ENCODE results near the gene XPR1. TPM values are rescaled to one million over a fixed set of nuclear protein-coding genes. Genes with fewer than 3 reads are reported as not detected.

Gene XPR1
- total and polyA plus RNA-seq, 10 of the 15 experiments (the other 5 are each of a cell fraction or from before 2014, with no cell fraction given), result 1.1 to 33.9 (median 11.3) TPM

GRCh38 chr1:180603223-180603849, 28.5 kb upstream of the XPR1 start:
- no peak overlapping the region for H3K27ac ChIP-seq (ENCODE audit: control insufficient read depth, insufficient read depth)
- no peaks in the 10 kb centered on the region for H4K20me1 ChIP-seq (ENCODE audit: control insufficient read depth, insufficient read depth)
- ChIA-PET RAD21 (ENCODE audit: unreplicated experiment) (no interaction called here), SMC1A (ENCODE audit: uncharacterized antibody, unreplicated experiment) (no interaction called here), POLR2A (no interaction called here), CTCF (no interaction called here)
- no peak overlapping the region for H3K9ac ChIP-seq (ENCODE audit: control insufficient read depth, insufficient read depth, low read length)
- no TSS peak for BruUV-seq (replicated peaks)
- no peaks in the 10 kb centered on the region for H3K9me3 ChIP-seq (replicated peaks; ENCODE audit: control insufficient read depth, insufficient read depth, low read length)
- TF ChIP-seq STAT1 (conservative IDR thresholded peaks at IDR 0.05) (no peak), DPF2 (IDR thresholded peaks at IDR 0.05) (no peak), NFIC (IDR thresholded peaks at IDR 0.05; ENCODE audit: low read depth, low read length) (no peak)
- H3K36me3 ChIP-seq (ENCODE audit: control insufficient read depth in 2 of 2, insufficient read depth in 2 of 2, low read length in 1 of 2), result no peaks in the 10 kb centered on the region
- H2AFZ ChIP-seq (ENCODE audit: control insufficient read depth, low read depth, low read length), result no peak overlapping the region
- H3K27me3 ChIP-seq (replicated peaks in 1 of 2; ENCODE audit: control insufficient read depth in 2 of 2, insufficient read depth in 2 of 2, low read length in 1 of 2), result no peaks in the 10 kb centered on the region
- no peak overlapping the region for H3K4me3 ChIP-seq
- no peaks in the 10 kb centered on the region for H3K4me1 ChIP-seq (ENCODE audit: control insufficient read depth, insufficient read depth, low read length)
- WGBS (ENCODE audit: insufficient coverage, insufficient replicate concordance, low lambda C conversion rate, missing lambda C conversion rate), result 52% methylated on average over 6 of the region's 6 CpGs
- no peak for DNase-seq (ENCODE audit: low read depth, low spot score)
- intact Hi-C loops (cut with micrococcal nuclease; ENCODE audit: unreplicated experiment) (no loop called here), in situ Hi-C loops (cut with MboI) (no loop called here)
- H3K79me2 ChIP-seq (ENCODE audit: control insufficient read depth, insufficient read depth, low read length), result no peaks in the 10 kb centered on the region
- FAIRE-seq, result no peak
- no peak for ATAC-seq
- no peak overlapping the region for H3K4me2 ChIP-seq (ENCODE audit: control insufficient read depth, insufficient read depth)

- no peak for FAIRE-seq
- Histone ChIP-seq H3K9ac (ENCODE audit: control insufficient read depth, insufficient read depth, low read length) (no peak overlapping the region), H3K36me3 (ENCODE audit: control insufficient read depth in 2 of 2, insufficient read depth in 2 of 2, low read length in 1 of 2) (no peaks in the 10 kb centered on the region), H3K27me3 (replicated peaks in 1 of 2; ENCODE audit: control insufficient read depth in 2 of 2, insufficient read depth in 2 of 2, low read length in 1 of 2) (no peaks in the 10 kb centered on the region), H4K20me1 (ENCODE audit: control insufficient read depth, insufficient read depth) (no peaks in the 10 kb centered on the region), H3K4me3 (no peak overlapping the region), H3K79me2 (ENCODE audit: control insufficient read depth, insufficient read depth, low read length) (no peaks in the 10 kb centered on the region), H3K27ac (ENCODE audit: control insufficient read depth, insufficient read depth) (no peak overlapping the region), H2AFZ (ENCODE audit: control insufficient read depth, low read depth, low read length) (no peak overlapping the region), H3K4me1 (ENCODE audit: control insufficient read depth, insufficient read depth, low read length) (no peaks in the 10 kb centered on the region), H3K9me3 (replicated peaks; ENCODE audit: control insufficient read depth, insufficient read depth, low read length) (no peaks in the 10 kb centered on the region), H3K4me2 (ENCODE audit: control insufficient read depth, insufficient read depth) (no peak overlapping the region)
- intact Hi-C loops (cut with micrococcal nuclease; ENCODE audit: unreplicated experiment) (no loop called here), in situ Hi-C loops (cut with MboI) (no loop called here)
- BruUV-seq (replicated peaks), result no TSS peak
- no peak for ATAC-seq
- ChIA-PET RAD21 (ENCODE audit: unreplicated experiment) (no interaction called here), CTCF (no interaction called here), SMC1A (ENCODE audit: uncharacterized antibody, unreplicated experiment) (no interaction called here), POLR2A (no interaction called here)
- 0% methylated on average over 2 of the region's 2 CpGs for WGBS (ENCODE audit: insufficient coverage, insufficient replicate concordance, low lambda C conversion rate, missing lambda C conversion rate)
- TF ChIP-seq CBX3 (IDR thresholded peaks at IDR 0.05; ENCODE audit: borderline replicate concordance, low read depth), result no peak
- TF ChIP-seq NFYB (IDR thresholded peaks at IDR 0.05; ENCODE audit: insufficient read depth, low read depth, low read length), result no peak
- no peak for TF ChIP-seq ATF2 (IDR thresholded peaks at IDR 0.05; ENCODE audit: low read length)
- no peak for TF ChIP-seq GABPA (IDR thresholded peaks at IDR 0.05; ENCODE audit: low read depth)
- no peak for TF ChIP-seq JUND (IDR thresholded peaks at IDR 0.05; ENCODE audit: low read depth, low read length)
- TF ChIP-seq IKZF1 (conservative IDR thresholded peaks at IDR 0.05), result no peak
- TF ChIP-seq ELK1 (IDR thresholded peaks at IDR 0.05; ENCODE audit: low read depth, low read length), result no peak
- TF ChIP-seq FOS (IDR thresholded peaks at IDR 0.05; ENCODE audit: borderline replicate concordance, extremely low read depth, insufficient read length), result no peak
- TF ChIP-seq SREBF1 (IDR thresholded peaks at IDR 0.05; ENCODE audit: low read length), result no peak
- no peak for TF ChIP-seq SUPT20H (IDR thresholded peaks at IDR 0.05; ENCODE audit: borderline replicate concordance, control insufficient read depth, low read depth, low read length)
- TF ChIP-seq KDM1A (IDR thresholded peaks at IDR 0.05; ENCODE audit: borderline replicate concordance), result no peak
- no peak for TF ChIP-seq KAT2A (conservative IDR thresholded peaks at IDR 0.05; ENCODE audit: control insufficient read depth, low read depth, low read length)
- no peak for TF ChIP-seq HDGF (IDR thresholded peaks at IDR 0.05)
- no peak for TF ChIP-seq HDAC6 (IDR thresholded peaks at IDR 0.05; ENCODE audit: unreplicated experiment)
- no peak for TF ChIP-seq SIN3A (IDR thresholded peaks at IDR 0.05; ENCODE audit: low read depth, low read length)
- TF ChIP-seq ASH2L (IDR thresholded peaks at IDR 0.05; ENCODE audit: borderline replicate concordance, low read depth), result no peak
- no peak for DNase-seq (ENCODE audit: low read depth, low spot score)
Observed at GRCh38 chr1:180603850-180604226, 28.0 kb upstream of the XPR1 start.
